Mucosa of stomach (tissue), 1 donor: Measurements from ENCODE around the gene MACROD1.
A peak's percentile ranks its signal among the peaks of the same experiment; 100 is the strongest.
"Not testable (repeated sequence)": the region's sequence is repeated elsewhere in the genome, so short reads cannot be mapped to it uniquely, and the experiment has no call there.

Source experiments
- H3K27me3 ChIP-seq: one replicate; pipeline ENCODE4 v1.7.0; 2013; ENCODE audit warnings: mild to moderate bottlenecking, low read length; ENCODE audit not compliant: control insufficient read depth, insufficient read depth
- H3K36me3 ChIP-seq: one replicate; pipeline ENCODE4 v1.7.0; 2013; ENCODE audit warnings: low read length; ENCODE audit not compliant: control insufficient read depth, insufficient read depth
- H3K4me1 ChIP-seq: one replicate; pipeline ENCODE4 v1.7.0; 2013; ENCODE audit warnings: mild to moderate bottlenecking, low read length; ENCODE audit not compliant: control insufficient read depth, insufficient read depth
- H3K4me3 ChIP-seq: one replicate; pipeline ENCODE4 v1.7.0; 2013; ENCODE audit warnings: low read length
- H3K9ac ChIP-seq: one replicate; pipeline ENCODE4 v1.7.0; 2013; ENCODE audit warnings: mild to moderate bottlenecking, low read length, moderate library complexity
- H3K9me3 ChIP-seq: one replicate; pipeline ENCODE4 v1.7.0; 2013; ENCODE audit warnings: mild to moderate bottlenecking, low read length, moderate library complexity; ENCODE audit not compliant: control insufficient read depth
- donor health status: Pancreatic carcinoma.

MACROD1 gene

GRCh38 chr11:63978551-63979239, 187.2 kb downstream of the MACROD1 start:
- H3K36me3 ChIP-seq = no peaks in the 10 kb centered on the region
- no peaks in the 10 kb centered on the region for H3K9me3 ChIP-seq
- H3K9ac ChIP-seq = peak overlapping the region; percentile 3
- no peaks in the 10 kb centered on the region for H3K27me3 ChIP-seq
- H3K4me1 ChIP-seq = peaks cover 26% of the 10 kb centered on the region
- H3K4me3 ChIP-seq = no peak overlapping the region

- Histone ChIP-seq H3K4me1 (peaks cover 26% of the 10 kb centered on the region), H3K27me3 (no peaks in the 10 kb centered on the region), H3K4me3 (peak within 1 kb of the TSS; percentile 98), H3K36me3 (no peaks in the 10 kb centered on the region), H3K9me3 (no peaks in the 10 kb centered on the region), H3K9ac (peak within 1 kb of the TSS; percentile 99)
Observed at GRCh38 chr11:63974259-63975143, 191.4 kb downstream of the MACROD1 start, which contains the start of gene COX8A. Gene COX8A (plus strand): TSS chr11:63974620. CDS start chr11:63974681, 61 bp downstream.

- peaks cover 20% of the 10 kb centered on the region for H3K4me1 ChIP-seq
- H3K36me3 ChIP-seq, H3K27me3 ChIP-seq, H3K9ac ChIP-seq, H3K4me3 ChIP-seq, H3K9me3 ChIP-seq: not testable (repeated sequence)
Observed at GRCh38 chr11:63973912-63974258, 192.0 kb downstream of the MACROD1 start.

- no peaks in the 10 kb centered on the region for H3K27me3 ChIP-seq
- no peaks in the 10 kb centered on the region for H3K9me3 ChIP-seq
- no peak overlapping the region for H3K4me3 ChIP-seq
- no peaks in the 10 kb centered on the region for H3K36me3 ChIP-seq
- H3K9ac ChIP-seq = no peak overlapping the region
- peaks cover 4% of the 10 kb centered on the region for H3K4me1 ChIP-seq
Observed at GRCh38 chr11:63970902-63971301, 195.0 kb downstream of the MACROD1 start.

DNA sequence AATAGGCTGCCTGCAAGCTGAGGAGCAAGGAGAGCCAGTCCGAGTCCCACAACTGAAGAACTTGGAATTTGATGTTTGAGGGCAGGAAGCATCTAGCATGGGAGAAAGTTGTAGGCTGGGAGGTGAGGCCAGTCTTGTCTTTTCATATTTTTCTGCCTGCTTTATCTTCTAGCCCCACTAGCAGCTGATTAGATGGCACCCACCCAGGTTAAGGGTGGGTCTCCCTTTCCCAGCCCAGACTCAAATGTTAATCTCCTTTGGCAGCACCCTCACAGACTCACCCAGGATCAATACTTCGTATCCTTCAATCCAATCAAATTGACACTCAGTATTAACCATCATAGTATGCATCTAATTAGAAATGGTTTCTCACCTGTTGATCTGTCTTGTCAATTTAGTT, 196.5 kb downstream of the MACROD1 start:
- no peaks in the 10 kb centered on the region for H3K9me3 ChIP-seq
- H3K4me3 ChIP-seq = no peak overlapping the region
- no peak overlapping the region for H3K9ac ChIP-seq
- H3K27me3 ChIP-seq = no peaks in the 10 kb centered on the region
- no peaks in the 10 kb centered on the region for H3K4me1 ChIP-seq
- no peaks in the 10 kb centered on the region for H3K36me3 ChIP-seq

DNA sequence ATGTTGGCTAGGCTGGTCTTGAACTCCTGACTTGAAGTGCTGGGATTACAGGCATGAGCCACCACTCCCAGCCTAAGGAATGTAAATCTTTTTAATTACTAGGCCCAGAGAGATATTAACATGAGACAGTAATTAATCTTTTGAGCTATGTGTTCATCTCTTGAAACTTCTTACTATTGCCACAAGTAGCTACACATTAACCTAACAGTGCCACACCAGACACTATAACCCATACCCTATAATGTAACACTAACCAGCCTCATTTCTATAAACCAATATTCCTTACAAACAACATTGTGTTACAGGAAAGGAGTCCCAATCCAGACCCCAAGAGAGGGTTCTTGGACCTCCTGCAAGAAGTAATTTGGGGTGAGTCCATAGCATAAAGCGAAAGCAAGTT, 199.5 kb downstream of the MACROD1 start:
- no peaks in the 10 kb centered on the region for H3K36me3 ChIP-seq
- no peaks in the 10 kb centered on the region for H3K9me3 ChIP-seq
- H3K27me3 ChIP-seq = peaks cover 10% of the 10 kb centered on the region
- no peak overlapping the region for H3K4me3 ChIP-seq
- peaks cover 5% of the 10 kb centered on the region for H3K4me1 ChIP-seq
- no peak overlapping the region for H3K9ac ChIP-seq

- H3K36me3 ChIP-seq, H3K9ac ChIP-seq, H3K4me3 ChIP-seq, H3K9me3 ChIP-seq, H3K4me1 ChIP-seq: not testable (repeated sequence)
- H3K27me3 ChIP-seq = peaks cover 10% of the 10 kb centered on the region
Observed at GRCh38 chr11:63963895-63964294, 202.0 kb downstream of the MACROD1 start.

DNA sequence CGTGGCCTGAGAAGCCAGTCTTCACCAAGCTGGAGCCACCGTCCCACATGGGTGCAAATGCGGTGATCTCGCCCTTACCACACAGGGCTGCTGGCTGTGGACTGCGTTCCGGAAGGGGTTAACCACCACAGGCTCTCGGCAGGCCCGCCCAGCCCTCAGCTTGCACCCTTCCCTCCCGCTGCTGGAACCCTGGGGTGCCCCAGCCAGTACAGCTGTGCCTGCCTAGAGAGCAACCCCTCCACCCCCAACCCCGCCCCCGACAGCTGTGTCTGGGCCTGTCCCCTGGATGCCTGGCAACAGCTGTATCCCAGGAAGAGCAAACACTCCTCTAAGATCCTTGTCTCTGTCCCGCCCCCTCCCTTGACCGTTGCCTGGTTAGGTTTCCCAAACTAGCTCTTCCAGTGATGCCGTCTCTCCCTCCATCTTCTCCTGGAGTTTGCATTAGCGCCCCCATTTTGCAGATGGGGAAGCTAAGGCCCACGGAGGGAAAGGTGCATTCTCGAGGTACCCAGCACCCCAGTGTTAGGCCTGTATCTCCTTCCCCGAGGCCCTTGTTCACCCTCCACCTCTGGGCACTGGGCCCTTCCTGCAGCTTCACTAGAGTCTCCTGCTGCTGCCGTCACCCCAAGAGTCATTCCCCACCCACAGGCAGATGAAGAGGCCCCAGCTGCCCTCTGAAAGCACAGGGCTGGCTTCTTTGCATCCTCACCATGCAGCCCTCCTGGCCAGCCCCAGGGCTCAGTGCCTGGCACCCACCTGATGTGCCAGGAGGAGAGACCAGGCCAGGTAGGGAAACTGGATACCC, 204.1 kb downstream of the MACROD1 start:
- Histone ChIP-seq H3K9ac (peak overlapping the region; percentile 15), H3K4me1 (peaks cover 5% of the 10 kb centered on the region), H3K9me3 (no peaks in the 10 kb centered on the region), H3K27me3 (peaks cover 10% of the 10 kb centered on the region), H3K4me3 (no peak overlapping the region), H3K36me3 (no peaks in the 10 kb centered on the region)

DNA sequence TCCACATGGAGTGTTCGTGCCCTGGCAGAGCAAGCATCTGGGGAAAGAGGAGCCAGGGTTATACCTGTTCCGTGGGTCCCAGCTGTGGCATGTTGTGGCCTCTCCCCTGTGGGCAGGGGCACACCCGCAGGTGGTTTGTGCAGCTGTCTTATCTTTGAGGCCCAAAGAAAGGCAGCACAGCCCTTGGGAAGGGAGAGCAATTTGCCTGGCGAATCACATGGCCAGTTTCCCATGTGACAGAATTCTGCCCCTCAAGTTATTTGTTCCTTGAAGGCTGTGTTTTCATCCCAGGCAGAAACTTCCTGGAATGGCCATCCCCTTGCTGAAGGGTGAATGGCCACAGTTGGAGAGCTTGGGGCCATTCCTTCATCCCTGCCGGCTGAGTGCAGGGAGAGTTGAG, 207.9 kb downstream of the MACROD1 start:
- Histone ChIP-seq H3K36me3 (peaks cover 13% of the 10 kb centered on the region), H3K4me1 (peaks cover 5% of the 10 kb centered on the region), H3K4me3 (no peak overlapping the region), H3K9ac (no peak overlapping the region), H3K9me3 (no peaks in the 10 kb centered on the region), H3K27me3 (peaks cover 10% of the 10 kb centered on the region)

GRCh38 chr11:63952570-63952969, 213.3 kb downstream of the MACROD1 start:
- Histone ChIP-seq H3K4me1 (no peaks in the 10 kb centered on the region), H3K36me3 (peaks cover 13% of the 10 kb centered on the region)

GRCh38 chr11:63951779-63952536, 214.0 kb downstream of the MACROD1 start:
- no peaks in the 10 kb centered on the region for H3K4me1 ChIP-seq

More at GRCh38 chr11:63952570-63952969, 213.3 kb downstream of the MACROD1 start:
- Histone ChIP-seq H3K27me3 (no peaks in the 10 kb centered on the region), H3K9me3 (no peaks in the 10 kb centered on the region), H3K4me3 (no peak overlapping the region), H3K9ac (no peak overlapping the region)

More at GRCh38 chr11:63951779-63952536, 214.0 kb downstream of the MACROD1 start:
- Histone ChIP-seq H3K9ac (no peak overlapping the region), H3K36me3 (peaks cover 13% of the 10 kb centered on the region), H3K4me3 (no peak overlapping the region), H3K9me3 (no peaks in the 10 kb centered on the region), H3K27me3 (no peaks in the 10 kb centered on the region)
